B cell (primary cell): ENCODE measurements around the gene CITED2. TPM values are rescaled to one million over a fixed set of nuclear protein-coding genes. Genes with fewer than 3 reads are reported as not detected.

Experiments
- ATAC-seq: fragments of 200-7000 bp; cut with Tn5 transposase; one replicate; pipeline ENCODE4 v1.10.0; 2021; ENCODE audit warnings: low read depth, mild to moderate bottlenecking, moderate number of reproducible peaks, moderate library complexity
- CTCF ChIA-PET: fragments of 350-600 bp; sonication (Branson Sonifier 250); formaldehyde crosslinking; loops from one replicate; lab custom pipeline; 2021; ENCODE audit warnings: antibody characterized with exemption, inconsistent platforms; lab: Charles Lee
- POLR2A ChIA-PET: fragments of 350-600 bp; sonication (Branson Sonifier 250); formaldehyde crosslinking; loops from one replicate; lab custom pipeline; 2021; ENCODE audit warnings: antibody characterized with exemption; lab: Charles Lee
- DNase-seq: peaks from one replicate; pipeline ENCODE4 v3.0.0; 2013
- H2AFZ ChIP-seq: 2 replicates; pipeline ENCODE4 v1.6.1; 2012; ENCODE audit warnings: mild to moderate bottlenecking, low read depth, low read length; ENCODE audit not compliant: insufficient read depth, poor library complexity, severe bottlenecking
- H3K27ac ChIP-seq, 2 donors: 1 replicate in 1 of 2; 2 replicates in 1 of 2; pipeline ENCODE4 v1.5.1; 2012 to 2013; ENCODE audit warnings: low read length in 2 of 2, mild to moderate bottlenecking in 2 of 2, moderate library complexity in 1 of 2
- H3K27me3 ChIP-seq, 4 experiments: fragments of 200-600 bp in 1 of 4; sonication (generic) in 1 of 4; replicated peaks in 1 of 4; 1 replicate in 2 of 4; 2 replicates in 2 of 4; pipeline versions ENCODE4 v1.6.1 to v1.7.0; 2013 to 2016; ENCODE audit warnings: low read length in 3 of 4, mild to moderate bottlenecking in 2 of 4, mixed read lengths in 1 of 4, moderate library complexity in 1 of 4; ENCODE audit not compliant: insufficient read depth in 4 of 4, control insufficient read depth in 3 of 4; ENCODE audit errors: control extremely low read depth in 1 of 4
- H3K36me3 ChIP-seq, 2 experiments: replicated peaks in 1 of 2; 1 replicate in 1 of 2; 2 replicates in 1 of 2; pipeline versions ENCODE4 v1.6.1 to v1.7.1; 2013; ENCODE audit warnings: low read length in 1 of 2; ENCODE audit not compliant: insufficient read depth in 2 of 2, control insufficient read depth in 1 of 2; ENCODE audit errors: control extremely low read depth in 1 of 2, extremely low read depth in 1 of 2
- H3K4me1 ChIP-seq, 2 donors: fragments of 200-600 bp in 1 of 2; sonication (generic) in 1 of 2; 1 replicate in 1 of 2; 2 replicates in 1 of 2; pipeline versions ENCODE4 v1.5.1 to v1.6.1; 2013 to 2017; ENCODE audit warnings: low read length in 2 of 2; ENCODE audit not compliant: control insufficient read depth in 2 of 2, insufficient read depth in 2 of 2
- H3K4me2 ChIP-seq: replicated peaks from 2 replicates; pipeline ENCODE3; 2012; ENCODE audit warnings: mild to moderate bottlenecking, low read depth, low read length; ENCODE audit not compliant: poor library complexity, severe bottlenecking
- H3K4me3 ChIP-seq, 5 experiments: fragments of 200-600 bp in 1 of 5; sonication (generic) in 1 of 5; 1 replicate in 3 of 5; 2 replicates in 2 of 5; pipeline versions ENCODE4 v1.5.1 to v1.7.0; 2011 to 2016; ENCODE audit warnings: low read length in 4 of 5, mild to moderate bottlenecking in 4 of 5, low read depth in 2 of 5, control low read depth in 1 of 5, moderate library complexity in 1 of 5; ENCODE audit not compliant: insufficient read depth in 1 of 5; ENCODE audit errors: control extremely low read depth in 1 of 5, extremely low read depth in 1 of 5
- H3K79me2 ChIP-seq: fragments of 200-600 bp; sonication (generic); one replicate; pipeline ENCODE4 v1.6.0; 2016; ENCODE audit warnings: low read length; ENCODE audit not compliant: control insufficient read depth, insufficient read depth
- H3K9ac ChIP-seq: fragments of 200-600 bp; sonication (generic); 2 replicates; pipeline ENCODE4 v1.6.1; 2017; ENCODE audit warnings: mild to moderate bottlenecking, low read length, moderate library complexity
- H3K9me3 ChIP-seq, 3 donors: one replicate each; pipeline versions ENCODE4 v1.6.1 to v1.7.1; 2013; ENCODE audit warnings: low read length in 2 of 3; ENCODE audit not compliant: control insufficient read depth in 2 of 3, insufficient read depth in 1 of 3; ENCODE audit errors: control extremely low read depth in 1 of 3
- H4K20me1 ChIP-seq: 2 replicates; pipeline ENCODE4 v1.6.0; 2012; ENCODE audit warnings: mild to moderate bottlenecking, low read length; ENCODE audit not compliant: insufficient read depth, control insufficient read depth, poor library complexity, severe bottlenecking
- H3K27ac Mint-ChIP-seq: one replicate; pipeline ENCODE4 v1.8.0; 2021; ENCODE audit warnings: mixed read lengths
- H3K27me3 Mint-ChIP-seq: one replicate; pipeline ENCODE4 v1.8.0; 2021; ENCODE audit warnings: mixed read lengths
- H3K4me1 Mint-ChIP-seq: one replicate; pipeline ENCODE4 v1.8.0; 2021; ENCODE audit warnings: mixed read lengths
- H3K4me3 Mint-ChIP-seq: one replicate; pipeline ENCODE4 v1.8.0; 2021; ENCODE audit warnings: mixed read lengths
- H3K9me3 Mint-ChIP-seq: one replicate; pipeline ENCODE4 v1.8.0; 2022; ENCODE audit warnings: mixed read lengths; ENCODE audit not compliant: insufficient read depth
- CTCF ChIP-seq: fragments of 200-600 bp; IDR thresholded peaks from one replicate; pipeline ENCODE4 v1.8.0; 2022; ENCODE audit warnings: antibody characterized with exemption, mild to moderate bottlenecking
- EZH2 ChIP-seq: IDR thresholded peaks from 2 replicates; pipeline ENCODE4 v1.6.1; 2012; ENCODE audit warnings: borderline replicate concordance, low read depth, mild to moderate bottlenecking, moderate library complexity, low read length; ENCODE audit not compliant: insufficient read depth, poor library complexity, severe bottlenecking
- WGBS: methylation state at CpG from one replicate; pipeline ENCODE4 v1.1.5; 2013; ENCODE audit warnings: missing lambda C conversion rate; ENCODE audit not compliant: insufficient coverage; 5-methylcytosine and 5-hydroxymethylcytosine counted together
- intact Hi-C: fragments of 100-400 bp; cut with micrococcal nuclease; formaldehyde crosslinking; loops from one replicate; pipeline ENCODE4 v1.10.0; 2022
- polyA plus RNA-seq: library from polyadenylated mRNA; depleted of rRNA; stranded (reverse); fragments of >200 nt; gene quantifications from 2 replicates; pipeline ENCODE4 v1.2.3, GENCODE V29; 2012
- total RNA-seq, 2 donors: library from RNA; stranded (reverse); fragments of 120-200 nt in 1 of 2; gene quantifications; 1 replicate in 1 of 2; 2 replicates in 1 of 2; pipeline versions ENCODE4 v1.2.3 to v1.2.4, GENCODE V29; 2013 to 2022

CITED2 gene
- total and polyA plus RNA-seq, 2 donors (not counting 1 experiment from before 2014, with no cell fraction given): 56.2 to 67.9 TPM

- ATAC-seq: no peak
- Histone ChIP-seq H3K9me3 (no peaks in the 10 kb centered on the region), H3K9ac (no peak overlapping the region), H3K4me3 (no peak overlapping the region), H4K20me1 (no peaks in the 10 kb centered on the region), H3K4me1 (peaks cover 8 to 11% of the 10 kb centered on the region in 2 donors), H3K79me2 (peaks cover 16% of the 10 kb centered on the region), H3K27me3 (no peaks in the 10 kb centered on the region), H2AFZ (no peak overlapping the region), H3K4me2 (no peak overlapping the region), H3K27ac (no peak overlapping the region), H3K36me3 (no peaks in the 10 kb centered on the region)
- TF ChIP-seq EZH2 (no peak), CTCF (no peak)
- no peak for DNase-seq
- CTCF ChIA-PET: interaction anchor here (3.9 kb wide), 1 partner anchor 12 kb away, joined by 38 read pairs; no protein-coding TSS in a partner anchor
- no peak overlapping the region for H3K27ac Mint-ChIP-seq
- 92% methylated on average over 5 of the region's 5 CpGs for WGBS
- intact Hi-C loops: no loop called here
- peak overlapping the region; percentile 100 for H3K4me3 Mint-ChIP-seq
- H3K27me3 Mint-ChIP-seq: no peaks in the 10 kb centered on the region
- no peaks in the 10 kb centered on the region for H3K9me3 Mint-ChIP-seq
- H3K4me1 Mint-ChIP-seq: peaks cover 14% of the 10 kb centered on the region
- POLR2A ChIA-PET: no interaction called here
Observed at GRCh38 chr6:139376604-139377218, 2.3 kb upstream of the CITED2 start.

GRCh38 chr6:139376017-139376330 is 1.5 kb upstream of the CITED2 start:
- Histone ChIP-seq H3K9me3 (no peaks in the 10 kb centered on the region), H2AFZ (peak overlapping the region; percentile 97), H3K36me3 (no peaks in the 10 kb centered on the region), H3K4me1 (peaks cover 8 to 15% of the 10 kb centered on the region in 2 donors), H3K27me3 (no peaks in the 10 kb centered on the region), H3K4me2 (peak overlapping the region; percentile 92), H3K4me3 (peak overlapping the region; percentile 91 to 99 (median 97)), H3K27ac (peak overlapping the region; percentile 73 to 81), H3K79me2 (peaks cover 24% of the 10 kb centered on the region), H3K9ac (peak overlapping the region; percentile 89), H4K20me1 (no peaks in the 10 kb centered on the region)
- no peaks in the 10 kb centered on the region for H3K27me3 Mint-ChIP-seq
- POLR2A ChIA-PET: interaction anchor here (1.1 to 2.6 kb wide), 2 partner anchors 242 to 347 kb away, joined by 3 to 20 read pairs; partner anchors contain the start of gene HECA
- intact Hi-C loops: no loop called here
- no peak for ATAC-seq
- H3K27ac Mint-ChIP-seq: peak overlapping the region; percentile 100
- H3K4me3 Mint-ChIP-seq: peak overlapping the region; percentile 100
- 2% methylated on average over 6 of the region's 11 CpGs for WGBS
- no peak for DNase-seq
- peaks cover 20% of the 10 kb centered on the region for H3K4me1 Mint-ChIP-seq
- no peaks in the 10 kb centered on the region for H3K9me3 Mint-ChIP-seq
- TF ChIP-seq EZH2 (no peak), CTCF (no peak)
- CTCF ChIA-PET: interaction anchor here (0.9 to 7.4 kb wide), 7 partner anchors 8 to 251 kb away, joined by 3 to 111 read pairs (median 8); no protein-coding TSS in a partner anchor
